ENCODE data around the gene SCYGR2.

Gene SCYGR2

DNA sequence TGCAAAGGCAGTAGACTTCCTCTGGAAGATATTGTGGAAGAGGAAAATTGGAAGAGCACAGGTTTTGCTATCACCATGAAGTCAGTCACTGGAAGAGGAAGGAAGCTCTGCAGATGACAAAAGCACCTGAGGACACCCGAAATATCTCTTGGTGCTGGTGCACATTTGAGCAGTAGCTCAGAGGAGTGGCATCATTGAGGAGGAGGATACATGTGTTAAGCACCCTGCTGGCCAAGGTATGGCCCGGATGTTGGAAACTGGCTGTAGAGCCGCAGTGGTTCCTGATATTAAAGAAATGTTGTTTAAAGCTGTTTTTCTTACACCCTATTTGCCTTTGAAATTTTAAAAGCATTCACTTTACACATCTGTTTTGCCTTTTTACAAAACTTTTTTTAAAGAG lies 32.7 kb upstream of the SCYGR2 start:
- POLR2A ChIA-PET: no interaction called here
- no peak for TF ChIP-seq ZSCAN23 (tag by site-specific recombination; IDR thresholded peaks at IDR 0.05)
- no peak for TF ChIP-seq SETDB1 (IDR thresholded peaks at IDR 0.05; ENCODE audit: insufficient read length, low read length)
- no peak for TF ChIP-seq ZNF677 (tag by site-specific recombination; IDR thresholded peaks at IDR 0.05)
- TF ChIP-seq ZNF529 (tag by site-specific recombination; IDR thresholded peaks at IDR 0.05; ENCODE audit: insufficient replicate concordance): no peak
- TF ChIP-seq ZNF37A (tag by site-specific recombination; IDR thresholded peaks at IDR 0.05): no peak
- TF ChIP-seq ZNF791 (tag by site-specific recombination; IDR thresholded peaks at IDR 0.05): no peak
- TF ChIP-seq ZNF391 (tag by site-specific recombination; IDR thresholded peaks at IDR 0.05; ENCODE audit: borderline replicate concordance, low read depth): no peak
- no peak for TF ChIP-seq ZNF707 (tag by site-specific recombination; IDR thresholded peaks at IDR 0.05)
- no peak for TF ChIP-seq ZNF140 (tag by site-specific recombination; IDR thresholded peaks at IDR 0.05)
- TF ChIP-seq BCL11B (tag by site-specific recombination; IDR thresholded peaks at IDR 0.05; ENCODE audit: low read depth): no peak
- TF ChIP-seq ZNF114 (tag by site-specific recombination; IDR thresholded peaks at IDR 0.05): no peak
- no peak for TF ChIP-seq YY1 (tag by site-specific recombination; IDR thresholded peaks at IDR 0.05)
- no peak for TF ChIP-seq ZNF785 (tag by site-specific recombination; IDR thresholded peaks at IDR 0.05)
- TF ChIP-seq, protein P1, sequence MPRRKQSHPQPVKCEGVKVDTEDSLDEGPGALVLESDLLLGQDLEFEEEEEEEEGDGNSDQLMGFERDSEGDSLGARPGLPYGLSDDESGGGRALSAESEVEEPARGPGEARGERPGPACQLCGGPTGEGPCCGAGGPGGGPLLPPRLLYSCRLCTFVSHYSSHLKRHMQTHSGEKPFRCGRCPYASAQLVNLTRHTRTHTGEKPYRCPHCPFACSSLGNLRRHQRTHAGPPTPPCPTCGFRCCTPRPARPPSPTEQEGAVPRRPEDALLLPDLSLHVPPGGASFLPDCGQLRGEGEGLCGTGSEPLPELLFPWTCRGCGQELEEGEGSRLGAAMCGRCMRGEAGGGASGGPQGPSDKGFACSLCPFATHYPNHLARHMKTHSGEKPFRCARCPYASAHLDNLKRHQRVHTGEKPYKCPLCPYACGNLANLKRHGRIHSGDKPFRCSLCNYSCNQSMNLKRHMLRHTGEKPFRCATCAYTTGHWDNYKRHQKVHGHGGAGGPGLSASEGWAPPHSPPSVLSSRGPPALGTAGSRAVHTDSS (tag by site-specific recombination; IDR thresholded peaks at IDR 0.05): no peak
- TF ChIP-seq, protein P2, sequence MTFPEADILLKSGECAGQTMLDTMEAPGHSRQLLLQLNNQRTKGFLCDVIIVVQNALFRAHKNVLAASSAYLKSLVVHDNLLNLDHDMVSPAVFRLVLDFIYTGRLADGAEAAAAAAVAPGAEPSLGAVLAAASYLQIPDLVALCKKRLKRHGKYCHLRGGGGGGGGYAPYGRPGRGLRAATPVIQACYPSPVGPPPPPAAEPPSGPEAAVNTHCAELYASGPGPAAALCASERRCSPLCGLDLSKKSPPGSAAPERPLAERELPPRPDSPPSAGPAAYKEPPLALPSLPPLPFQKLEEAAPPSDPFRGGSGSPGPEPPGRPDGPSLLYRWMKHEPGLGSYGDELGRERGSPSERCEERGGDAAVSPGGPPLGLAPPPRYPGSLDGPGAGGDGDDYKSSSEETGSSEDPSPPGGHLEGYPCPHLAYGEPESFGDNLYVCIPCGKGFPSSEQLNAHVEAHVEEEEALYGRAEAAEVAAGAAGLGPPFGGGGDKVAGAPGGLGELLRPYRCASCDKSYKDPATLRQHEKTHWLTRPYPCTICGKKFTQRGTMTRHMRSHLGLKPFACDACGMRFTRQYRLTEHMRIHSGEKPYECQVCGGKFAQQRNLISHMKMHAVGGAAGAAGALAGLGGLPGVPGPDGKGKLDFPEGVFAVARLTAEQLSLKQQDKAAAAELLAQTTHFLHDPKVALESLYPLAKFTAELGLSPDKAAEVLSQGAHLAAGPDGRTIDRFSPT (tag by site-specific recombination; IDR thresholded peaks at IDR 0.05): no peak
- TF ChIP-seq ZBTB1 (tag by site-specific recombination; IDR thresholded peaks at IDR 0.05): no peak
- TF ChIP-seq ZNF266 (tag by site-specific recombination; IDR thresholded peaks at IDR 0.05; ENCODE audit: low read depth): no peak
- no peak for TF ChIP-seq ZNF610 (tag by site-specific recombination; IDR thresholded peaks at IDR 0.05; ENCODE audit: borderline replicate concordance)
- CTCF ChIA-PET: interaction anchor here (0.5 to 0.9 kb wide), 4 partner anchors 88 to 1874 kb away, joined by 3 to 4 read pairs (median 3); no protein-coding TSS in a partner anchor
- no peak overlapping the region for H3K27ac ChIP-seq (ENCODE audit: extremely low read depth, low read depth, low read length)
- H3K36me3 ChIP-seq (ENCODE audit: control insufficient read depth in 2 of 2, insufficient read depth in 1 of 2, low read length in 2 of 2): peaks cover 0 to 3% of the 10 kb centered on the region in 2 experiments; a peak in 2 of 3 replicates
- H3K4me3 ChIP-seq (ENCODE audit: low read depth, low read length): no peak overlapping the region
- H3K9me3 ChIP-seq (ENCODE audit: control insufficient read depth, insufficient read depth, low read depth, low read length): no peaks in the 10 kb centered on the region
- H3K4me1 ChIP-seq (ENCODE audit: control insufficient read depth, insufficient read depth, low read length): no peaks in the 10 kb centered on the region

DNA sequence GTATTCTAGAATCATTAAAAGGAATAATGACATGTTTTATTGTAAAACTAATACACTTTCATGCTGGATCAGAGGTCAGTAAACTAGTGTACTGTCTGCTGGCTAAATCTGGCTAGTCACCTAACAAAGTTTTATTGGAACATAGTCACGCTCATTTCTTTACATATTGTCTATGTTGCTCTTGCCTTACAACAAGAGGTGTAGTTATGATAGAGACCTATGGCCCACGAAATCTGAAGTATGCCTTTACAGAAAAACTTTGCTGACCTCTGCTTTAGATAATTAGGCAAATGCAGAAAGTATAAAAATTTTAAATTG lies 29.9 kb upstream of the SCYGR2 start:
- ChIA-PET POLR2A (no interaction called here), CTCF (no interaction called here)
- H3K9me3 ChIP-seq (ENCODE audit: control insufficient read depth, insufficient read depth, low read depth, low read length): no peaks in the 10 kb centered on the region
- H3K27ac ChIP-seq (ENCODE audit: extremely low read depth, low read depth, low read length): no peak overlapping the region
- no peaks in the 10 kb centered on the region for H3K4me1 ChIP-seq (ENCODE audit: control insufficient read depth, insufficient read depth, low read length)
- H3K4me3 ChIP-seq (ENCODE audit: low read depth, low read length): no peak overlapping the region
- TF ChIP-seq ZNF223 (tag by site-specific recombination; IDR thresholded peaks at IDR 0.05) (no peak), ZNF654 (tag by site-specific recombination; IDR thresholded peaks at IDR 0.05; ENCODE audit: low read depth) (no peak), ZNF239 (tag by site-specific recombination; IDR thresholded peaks at IDR 0.05) (no peak), ZNF146 (tag by site-specific recombination; IDR thresholded peaks at IDR 0.05) (no peak), ZBTB17 (tag by site-specific recombination; IDR thresholded peaks at IDR 0.05) (no peak), ZNF670 (tag by site-specific recombination; IDR thresholded peaks at IDR 0.05; ENCODE audit: low read depth) (no peak), TCF7L2 (IDR thresholded peaks at IDR 0.05; ENCODE audit: borderline replicate concordance, low read depth, low read length) (no peak)
- TF ChIP-seq, protein P3, sequence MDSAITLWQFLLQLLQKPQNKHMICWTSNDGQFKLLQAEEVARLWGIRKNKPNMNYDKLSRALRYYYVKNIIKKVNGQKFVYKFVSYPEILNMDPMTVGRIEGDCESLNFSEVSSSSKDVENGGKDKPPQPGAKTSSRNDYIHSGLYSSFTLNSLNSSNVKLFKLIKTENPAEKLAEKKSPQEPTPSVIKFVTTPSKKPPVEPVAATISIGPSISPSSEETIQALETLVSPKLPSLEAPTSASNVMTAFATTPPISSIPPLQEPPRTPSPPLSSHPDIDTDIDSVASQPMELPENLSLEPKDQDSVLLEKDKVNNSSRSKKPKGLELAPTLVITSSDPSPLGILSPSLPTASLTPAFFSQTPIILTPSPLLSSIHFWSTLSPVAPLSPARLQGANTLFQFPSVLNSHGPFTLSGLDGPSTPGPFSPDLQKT (IDR thresholded peaks at IDR 0.05; ENCODE audit: borderline replicate concordance, low read depth, low read length): no peak
- peaks cover 0 to 3% of the 10 kb centered on the region in 2 experiments; a peak in 2 of 3 replicates for H3K36me3 ChIP-seq (ENCODE audit: control insufficient read depth in 2 of 2, insufficient read depth in 1 of 2, low read length in 2 of 2)

Measured in HEK293 (cell line).